ENCODE results near the gene DDX18. TPM values are rescaled to one million over a fixed set of nuclear protein-coding genes. Genes with fewer than 3 reads are reported as not detected.

Gene DDX18
- polyA plus RNA-seq, 1 of the 3 experiments (the other 2 are of a cell fraction) = 24.1 TPM

DNA sequence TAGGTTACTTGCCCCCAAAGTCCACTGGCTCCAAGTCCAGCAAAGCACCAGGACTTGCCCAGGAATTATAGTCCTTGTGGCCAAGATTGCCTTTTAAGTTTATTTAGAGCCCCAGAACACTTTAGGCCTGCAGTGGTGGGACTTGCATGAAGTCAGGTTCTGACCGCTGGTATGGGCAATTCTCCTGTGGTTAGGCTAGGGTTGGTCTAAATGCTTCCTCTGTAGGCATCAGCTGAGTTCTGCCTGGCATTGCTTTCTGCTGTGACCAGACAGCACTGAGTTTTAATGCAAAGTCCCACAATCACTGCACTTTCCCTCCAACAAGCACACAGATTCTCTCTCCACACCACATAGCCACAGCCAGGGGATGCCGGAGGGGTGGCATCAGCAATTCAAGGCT is 64.5 kb downstream of the DDX18 start:
- Histone ChIP-seq H3K36me3 (replicated peaks in 1 of 2; ENCODE audit: control insufficient read depth in 1 of 2, insufficient read depth in 2 of 2, low read length in 1 of 2) (no peaks in the 10 kb centered on the region), H3K9me3 (no peaks in the 10 kb centered on the region), H3K4me3 (ENCODE audit: low read depth in 2 of 2, low read length in 1 of 2) (no peak overlapping the region), H3K9ac (no peak overlapping the region), H4K20me1 (ENCODE audit: insufficient read depth) (no peaks in the 10 kb centered on the region), H2AFZ (ENCODE audit: low read depth) (no peak overlapping the region), H3K4me1 (ENCODE audit: control insufficient read depth in 1 of 2, insufficient read depth in 2 of 2, low read depth in 1 of 2, low read length in 1 of 2) (no peaks in the 10 kb centered on the region), H3K79me2 (ENCODE audit: insufficient read depth) (no peaks in the 10 kb centered on the region), H3K4me2 (no peak overlapping the region), H3K27ac (ENCODE audit: low read depth in 2 of 2, low read length in 1 of 2) (no peak overlapping the region), H3K9me2 (no peaks in the 10 kb centered on the region), H3F3A (replicated peaks; ENCODE audit: insufficient read depth) (no peaks in the 10 kb centered on the region), H3K27me3 (ENCODE audit: insufficient read depth) (no peaks in the 10 kb centered on the region; the same call in none of the 2 replicates)
- DNase-seq = no peak
- POLR2A ChIA-PET = no interaction called here
- CTCF ChIA-PET = no interaction called here
- 38% methylated on average over 2 of the region's 2 CpGs for WGBS (ENCODE audit: low lambda C conversion rate)
- TF ChIP-seq EP300 (IDR thresholded peaks at IDR 0.05; ENCODE audit: borderline replicate concordance in 1 of 2, low read depth in 1 of 2, low read length in 1 of 2) (no peak), FOXM1 (IDR thresholded peaks at IDR 0.05; ENCODE audit: low read depth) (no peak)

Other genes starting within 250 kb of the DDX18 start
- 11.7 and 15.0 TPM in 2 replicates for gene CCDC93, start 199.4 kb downstream of the DDX18 start, polyA plus RNA-seq (2012; rRNA removed)